ENCODE results near the gene COA4.

COA4 gene

DNA sequence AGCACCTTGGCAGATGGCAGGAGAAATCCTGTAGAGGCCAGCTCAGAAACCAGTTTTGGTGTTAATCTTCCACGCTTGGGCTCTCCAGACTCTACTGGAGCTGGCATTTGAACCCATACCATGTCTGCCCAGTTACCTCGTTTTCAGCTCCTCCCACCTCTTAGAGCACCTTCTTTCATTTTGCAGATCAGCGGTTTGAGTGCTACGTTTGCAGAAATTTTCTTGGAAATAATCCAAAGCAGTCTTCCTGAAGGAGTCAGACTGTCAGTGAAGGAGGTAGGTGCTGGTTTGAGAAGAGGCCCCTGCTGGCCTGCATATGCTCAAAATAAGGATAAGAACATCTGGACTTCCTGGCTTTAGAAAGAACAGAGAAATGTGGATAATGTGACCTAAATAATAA, 13.7 kb downstream of the COA4 start:
- no peak for DNase-seq

DNA sequence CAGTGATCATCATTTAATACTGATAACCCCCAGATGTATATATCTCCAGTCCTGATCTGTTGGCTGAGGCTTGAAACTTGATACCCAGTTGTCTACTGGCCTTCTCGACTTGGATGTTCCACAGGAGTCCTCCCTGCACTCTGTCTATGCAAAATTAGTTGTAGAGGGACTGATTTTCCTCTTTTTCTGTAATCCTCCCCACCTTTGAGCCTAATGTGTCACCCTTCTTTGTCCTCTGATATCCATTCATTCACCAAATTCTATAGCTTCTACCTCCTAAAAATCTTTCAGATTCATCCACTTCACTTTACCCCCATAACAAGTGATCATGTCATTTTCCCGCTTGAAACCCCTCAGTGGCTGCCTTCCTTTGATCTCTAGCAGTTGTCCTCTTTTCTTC, 16.4 kb downstream of the COA4 start:
- no peak for DNase-seq

DNA sequence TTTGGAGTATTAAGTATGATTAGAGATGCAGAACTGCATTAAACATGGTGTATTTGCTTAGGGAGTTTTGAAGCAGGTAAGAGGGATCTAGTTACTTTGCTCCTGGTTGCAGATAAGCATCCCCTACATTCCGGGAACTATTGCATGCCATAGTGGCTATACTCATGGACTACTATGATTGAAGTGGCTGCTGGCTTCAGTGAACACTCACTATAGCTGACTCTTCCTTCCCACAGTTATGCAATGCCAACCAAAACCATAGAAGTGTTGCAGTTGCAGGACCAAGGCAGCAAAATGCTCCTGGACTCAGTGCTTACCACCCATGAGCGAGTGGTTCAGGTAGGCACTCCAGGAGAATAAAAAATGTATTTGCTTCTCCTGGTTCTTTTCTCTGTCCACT, 17.0 kb downstream of the COA4 start:
- DNase-seq, result no peak

DNA sequence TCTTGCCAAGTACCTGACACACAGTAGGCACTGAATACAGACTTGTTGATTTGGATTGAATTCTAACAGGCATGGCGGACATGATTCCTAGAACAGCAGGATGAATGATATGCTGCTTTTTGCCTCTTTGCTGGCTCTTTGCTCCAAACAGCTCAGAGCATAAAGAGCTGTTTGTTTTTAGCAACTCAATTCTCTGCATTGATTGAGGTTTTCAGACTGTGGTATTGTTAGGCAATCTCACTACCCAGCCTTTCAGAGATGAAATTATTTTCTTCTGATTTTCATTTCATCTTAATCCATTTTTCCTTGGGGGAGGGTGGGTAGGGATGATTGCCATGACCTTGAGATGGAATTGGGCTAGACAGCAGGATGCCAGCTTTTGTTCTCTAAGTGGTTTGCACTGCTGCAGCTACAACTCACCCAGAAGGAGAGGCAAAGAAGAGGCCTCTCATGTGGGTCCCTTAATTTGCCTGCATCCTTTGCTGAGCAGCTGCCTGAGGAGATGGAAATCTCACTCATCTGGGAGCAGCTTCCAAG, 20.5 kb downstream of the COA4 start:
- no peak for DNase-seq

DNA sequence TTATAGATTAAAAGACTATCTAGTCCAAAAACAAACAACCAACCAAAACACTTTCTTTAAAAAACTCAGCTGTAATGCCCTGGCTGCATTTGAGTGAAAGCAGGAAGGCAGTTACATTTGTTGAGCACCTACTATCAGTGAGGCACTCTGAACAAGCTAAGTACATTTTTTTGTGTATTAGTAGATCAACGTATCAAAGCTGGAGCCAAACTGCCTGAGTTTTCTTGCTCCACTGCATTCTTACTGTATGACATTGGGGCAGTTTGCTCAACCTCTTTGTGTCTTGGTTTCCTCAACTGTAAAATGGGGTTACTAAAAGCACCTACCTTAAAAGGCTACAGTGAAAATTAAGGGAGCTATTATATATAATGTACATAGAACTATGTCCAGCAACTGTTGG, 22.0 kb downstream of the COA4 start:
- DNase-seq, result no peak

DNA sequence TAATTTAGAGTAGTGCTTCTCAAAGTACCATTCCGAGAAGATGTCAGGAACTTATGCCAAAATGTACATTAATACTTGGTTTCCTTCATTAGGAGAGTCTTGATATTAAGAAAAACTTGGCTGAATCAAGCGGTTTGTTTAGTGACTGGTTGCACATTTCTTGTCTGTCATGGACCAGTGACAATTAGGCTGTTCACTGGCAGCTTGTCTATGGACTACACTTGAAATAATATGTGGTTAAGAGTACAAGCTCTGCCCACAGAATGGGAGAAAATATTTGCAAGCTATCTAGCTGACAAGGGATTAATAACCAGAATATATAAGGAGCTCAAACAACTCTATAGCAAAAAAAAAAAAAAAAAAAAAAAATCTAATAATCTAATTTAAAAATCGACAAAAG, 24.6 kb downstream of the COA4 start:
- DNase-seq, result no peak

DNA sequence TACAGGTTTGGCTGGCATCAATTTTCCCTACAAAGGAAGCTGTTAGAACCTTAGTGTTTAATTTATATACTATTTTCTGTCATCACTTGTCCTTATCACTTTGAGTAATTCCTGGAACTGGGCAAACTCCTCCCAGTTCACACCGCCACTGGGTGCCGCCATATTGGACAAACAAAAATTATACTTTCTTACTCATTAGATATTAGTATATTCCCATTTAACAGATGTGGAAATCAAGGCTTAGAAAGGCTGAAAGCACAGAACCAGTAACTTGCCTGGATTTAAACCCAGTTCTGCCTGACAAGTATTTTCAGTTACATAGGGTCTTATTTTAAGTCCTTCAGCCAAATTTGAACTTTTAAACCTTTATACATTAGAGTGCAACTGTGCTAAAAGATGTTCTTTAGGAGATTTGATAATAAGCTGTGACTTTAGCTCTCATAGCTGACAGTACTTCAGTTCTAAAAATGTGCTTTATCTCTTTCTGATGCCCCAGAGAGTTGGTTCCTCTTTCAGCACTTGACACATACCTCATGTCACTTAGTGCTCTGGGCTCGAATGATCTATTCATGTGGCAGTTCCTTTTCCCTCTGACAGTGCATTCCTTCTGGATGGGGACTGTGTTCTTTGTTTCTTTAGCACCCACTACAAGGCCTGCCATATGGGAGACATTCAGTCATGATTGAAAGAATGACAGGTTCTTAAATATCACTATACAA, 25.4 kb downstream of the COA4 start:
- DNase-seq, result no peak

DNA sequence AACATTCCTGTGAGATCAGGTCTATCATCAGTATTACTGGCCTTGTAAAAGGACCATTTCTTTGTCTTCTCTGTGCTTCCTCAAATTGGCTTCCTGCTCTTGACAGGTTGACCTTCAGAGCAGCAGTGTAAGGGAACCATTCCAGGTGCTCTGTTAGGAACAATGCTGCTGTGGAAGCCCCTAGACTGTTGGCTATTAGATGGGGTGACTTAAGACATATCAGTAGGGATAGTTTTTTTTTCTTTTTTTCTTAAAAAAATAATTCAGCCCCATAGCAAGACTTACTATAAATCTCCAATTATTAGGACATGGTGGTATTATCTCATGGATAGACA, 37.6 kb downstream of the COA4 start:
- DNase-seq, result no peak

DNA sequence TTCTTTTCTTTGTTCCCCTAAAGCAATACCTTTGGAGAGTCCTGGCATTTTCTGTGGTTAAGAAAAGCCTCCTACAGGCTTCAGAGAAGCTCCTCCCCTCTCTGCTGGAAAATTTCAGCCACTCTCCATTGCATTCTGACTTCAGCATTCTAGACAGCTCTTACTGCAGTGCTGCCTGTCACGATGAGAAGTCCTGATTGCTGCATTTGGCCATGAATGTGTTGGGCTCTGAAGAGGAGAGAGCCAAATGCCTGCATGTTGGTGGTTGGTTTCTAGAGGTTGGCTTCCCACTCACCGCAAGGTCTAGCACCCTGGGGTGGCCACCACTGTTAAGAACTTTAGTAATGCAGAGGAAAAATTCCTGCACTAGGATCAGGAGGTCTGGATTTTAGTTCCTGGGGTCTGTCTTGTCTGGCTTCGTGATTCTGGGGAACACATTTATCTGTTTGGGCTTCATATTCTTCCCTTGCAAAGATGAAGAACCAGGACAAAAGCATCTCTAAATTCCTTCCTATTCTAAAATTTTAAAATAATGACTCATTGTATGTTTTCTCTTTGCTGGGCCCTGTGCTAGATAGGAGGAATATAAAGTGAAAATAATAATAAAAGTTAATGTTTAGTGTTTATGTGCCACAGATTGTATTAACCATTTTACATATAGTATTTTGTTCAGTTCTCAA, 38.1 kb downstream of the COA4 start:
- DNase-seq, result no peak

DNA sequence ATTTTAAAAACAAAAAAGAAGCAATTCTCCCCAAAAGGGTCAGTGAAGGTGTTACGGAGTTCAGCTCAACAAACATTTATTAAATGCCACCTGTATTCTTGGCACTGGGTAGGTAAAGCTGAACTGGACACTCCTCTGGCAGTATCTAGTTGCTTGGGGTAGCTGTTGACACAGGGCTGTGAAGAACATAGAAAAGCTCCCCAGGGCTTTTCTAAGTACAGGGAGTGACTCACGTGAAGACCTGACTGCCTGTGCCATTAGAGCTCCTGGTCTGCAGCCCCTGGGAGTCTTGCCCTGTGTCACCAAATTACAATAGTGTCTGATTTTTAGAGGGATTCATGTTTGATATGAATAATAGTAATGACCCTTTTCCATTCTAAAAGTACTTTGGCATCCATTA, 43.6 kb downstream of the COA4 start:
- DNase-seq, result no peak

DNA sequence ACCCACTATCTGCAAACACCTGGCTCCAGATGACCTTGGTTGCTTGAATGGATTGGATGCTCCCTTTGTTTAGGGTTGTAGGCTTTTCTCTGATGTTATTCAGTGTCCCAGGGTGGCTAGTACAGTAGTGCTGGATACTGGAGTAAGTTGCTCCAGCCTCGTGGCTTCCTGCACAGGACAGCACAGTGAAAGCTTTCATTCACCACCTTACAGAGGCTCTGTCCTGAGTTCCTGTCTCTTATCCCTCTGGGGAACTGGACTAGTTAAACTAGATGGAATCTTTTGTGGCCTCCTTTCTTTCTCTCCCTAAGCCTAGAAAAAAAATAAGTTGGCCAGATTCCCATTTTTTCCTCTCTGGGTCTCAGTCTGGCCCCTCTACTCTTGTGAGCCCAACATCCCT, 46.4 kb downstream of the COA4 start:
- DNase-seq, result no peak
